Measurements from ENCODE around the gene ADAM10. TPM values are rescaled to one million over a fixed set of nuclear protein-coding genes. Genes with fewer than 3 reads are reported as not detected.

Gene ADAM10
- total RNA-seq, 1 donor from 2014 or later, result 243 TPM

- DNase-seq (ENCODE audit: low read depth) (no peak), FAIRE-seq (peak; percentile 20)
- peaks cover 8% of the 10 kb centered on the region for H3K4me1 ChIP-seq (ENCODE audit: insufficient read depth, low read length)
- Mint-ChIP-seq H3K9me3 (ENCODE audit: unreplicated experiment) (no peaks in the 10 kb centered on the region), H3K4me3 (ENCODE audit: unreplicated experiment) (no peak overlapping the region), H3K27me3 (ENCODE audit: low read depth, unreplicated experiment) (no peaks in the 10 kb centered on the region), H3K36me3 (ENCODE audit: low read depth, unreplicated experiment) (peaks cover 2% of the 10 kb centered on the region), H3K4me1 (ENCODE audit: low read depth, unreplicated experiment) (peaks cover 12% of the 10 kb centered on the region), H3K27ac (ENCODE audit: unreplicated experiment) (no peak overlapping the region)
- TF ChIP-seq EZH2 (IDR thresholded peaks at IDR 0.05; ENCODE audit: insufficient read depth, low read length), result no peak
- TF ChIP-seq CTCF (IDR thresholded peaks at IDR 0.05; ENCODE audit: insufficient read depth, low read depth, low read length), result no peak
- peak overlapping the region; percentile 14 for H3K27ac ChIP-seq (ENCODE audit: low read depth, low read length)
- H4K20me1 ChIP-seq (ENCODE audit: insufficient read depth, low read length), result peaks cover 42% of the 10 kb centered on the region
- H3K4me3 ChIP-seq (ENCODE audit: insufficient read depth, low read depth, low read length), result no peak overlapping the region
- H3K27me3 ChIP-seq (ENCODE audit: insufficient read depth, low read length), result no peaks in the 10 kb centered on the region
- no peaks in the 10 kb centered on the region for H3K9me3 ChIP-seq (ENCODE audit: insufficient read depth, low read depth, low read length)
- peak overlapping the region; percentile 37 for H3K4me2 ChIP-seq (ENCODE audit: low read length)
- no peak overlapping the region for H2AFZ ChIP-seq (ENCODE audit: low read depth, low read length)
- H3K9ac ChIP-seq (ENCODE audit: low read length), result no peak overlapping the region
- no peaks in the 10 kb centered on the region for H3K36me3 ChIP-seq (ENCODE audit: insufficient read depth, low read length)
- H3K79me2 ChIP-seq (ENCODE audit: insufficient read depth, low read length), result peaks cover 56% of the 10 kb centered on the region
Observed at GRCh38 chr15:58684036-58684710, 65.3 kb downstream of the ADAM10 start.

GRCh38 chr15:58682234-58682633, 67.3 kb downstream of the ADAM10 start:
- Histone ChIP-seq H3K4me3 (ENCODE audit: insufficient read depth, low read depth, low read length) (no peak overlapping the region), H3K4me2 (ENCODE audit: low read length) (no peak overlapping the region), H2AFZ (ENCODE audit: low read depth, low read length) (no peak overlapping the region), H3K9me3 (ENCODE audit: insufficient read depth, low read depth, low read length) (no peaks in the 10 kb centered on the region), H3K27ac (ENCODE audit: low read depth, low read length) (no peak overlapping the region), H3K9ac (ENCODE audit: low read length) (no peak overlapping the region), H3K4me1 (ENCODE audit: insufficient read depth, low read length) (peaks cover 8% of the 10 kb centered on the region), H4K20me1 (ENCODE audit: insufficient read depth, low read length) (peaks cover 29% of the 10 kb centered on the region), H3K27me3 (ENCODE audit: insufficient read depth, low read length) (no peaks in the 10 kb centered on the region), H3K36me3 (ENCODE audit: insufficient read depth, low read length) (no peaks in the 10 kb centered on the region), H3K79me2 (ENCODE audit: insufficient read depth, low read length) (peaks cover 41% of the 10 kb centered on the region)
- FAIRE-seq (no peak), DNase-seq (ENCODE audit: low read depth) (no peak)
- Mint-ChIP-seq H3K4me3 (ENCODE audit: unreplicated experiment) (no peak overlapping the region), H3K27me3 (ENCODE audit: low read depth, unreplicated experiment) (no peaks in the 10 kb centered on the region), H3K9me3 (ENCODE audit: unreplicated experiment) (no peaks in the 10 kb centered on the region), H3K27ac (ENCODE audit: unreplicated experiment) (no peak overlapping the region), H3K36me3 (ENCODE audit: low read depth, unreplicated experiment) (peaks cover 2% of the 10 kb centered on the region), H3K4me1 (ENCODE audit: low read depth, unreplicated experiment) (peaks cover 12% of the 10 kb centered on the region)
- TF ChIP-seq EZH2 (IDR thresholded peaks at IDR 0.05; ENCODE audit: insufficient read depth, low read length) (no peak), CTCF (IDR thresholded peaks at IDR 0.05; ENCODE audit: insufficient read depth, low read depth, low read length) (no peak)

- FAIRE-seq, result no peak
- no peak overlapping the region for H3K9ac ChIP-seq (ENCODE audit: low read length)
- no peaks in the 10 kb centered on the region for H3K27me3 Mint-ChIP-seq (ENCODE audit: low read depth, unreplicated experiment)
- TF ChIP-seq EZH2 (IDR thresholded peaks at IDR 0.05; ENCODE audit: insufficient read depth, low read length) (no peak), CTCF (IDR thresholded peaks at IDR 0.05; ENCODE audit: insufficient read depth, low read depth, low read length) (no peak)
- no peaks in the 10 kb centered on the region for H3K9me3 Mint-ChIP-seq (ENCODE audit: unreplicated experiment)
- H3K27ac ChIP-seq (ENCODE audit: low read depth, low read length), result no peak overlapping the region
- H3K79me2 ChIP-seq (ENCODE audit: insufficient read depth, low read length), result peaks cover 25% of the 10 kb centered on the region
- H3K4me1 ChIP-seq (ENCODE audit: insufficient read depth, low read length), result no peaks in the 10 kb centered on the region
- no peaks in the 10 kb centered on the region for H3K9me3 ChIP-seq (ENCODE audit: insufficient read depth, low read depth, low read length)
- H3K27ac Mint-ChIP-seq (ENCODE audit: unreplicated experiment), result no peak overlapping the region
- peaks cover 2% of the 10 kb centered on the region for H3K36me3 Mint-ChIP-seq (ENCODE audit: low read depth, unreplicated experiment)
- H3K4me2 ChIP-seq (ENCODE audit: low read length), result no peak overlapping the region
- no peak overlapping the region for H2AFZ ChIP-seq (ENCODE audit: low read depth, low read length)
- H3K4me3 ChIP-seq (ENCODE audit: insufficient read depth, low read depth, low read length), result no peak overlapping the region
- H3K4me1 Mint-ChIP-seq (ENCODE audit: low read depth, unreplicated experiment), result peaks cover 3% of the 10 kb centered on the region
- peaks cover 2% of the 10 kb centered on the region for H3K36me3 ChIP-seq (ENCODE audit: insufficient read depth, low read length)
- peak; percentile 9 for DNase-seq (ENCODE audit: low read depth)
- peaks cover 16% of the 10 kb centered on the region for H4K20me1 ChIP-seq (ENCODE audit: insufficient read depth, low read length)
- H3K4me3 Mint-ChIP-seq (ENCODE audit: unreplicated experiment), result no peak overlapping the region
- H3K27me3 ChIP-seq (ENCODE audit: insufficient read depth, low read length), result no peaks in the 10 kb centered on the region
Observed at GRCh38 chr15:58678683-58679082, 70.8 kb downstream of the ADAM10 start.
